Stomach (tissue), 9 donors: ENCODE measurements around the gene ZCCHC7. TPM values are rescaled to one million over a fixed set of nuclear protein-coding genes. Genes with fewer than 3 reads are reported as not detected.

Experiments
- DNase-seq, 2 donors: peaks; one replicate each; pipeline versions ENCODE4 v3.0.0 to v3.0.0-alpha.2; 2013 to 2019
- H3K27ac ChIP-seq, 5 donors: fragments of 200-600 bp in 4 of 5; sonication (generic) in 4 of 5; one replicate each; pipeline ENCODE4 v1.5.1; 2013 to 2019; ENCODE audit warnings: mild to moderate bottlenecking in 1 of 5, moderate library complexity in 1 of 5
- H3K27me3 ChIP-seq, 3 donors: fragments of 200-600 bp; sonication (generic); one replicate each; pipeline ENCODE4 v1.5.1; 2017 to 2019; ENCODE audit warnings: mixed run types in 1 of 3
- H3K36me3 ChIP-seq, 4 donors: fragments of 200-600 bp; sonication (generic); 1 replicate in 3 of 4; 2 replicates in 1 of 4; pipeline ENCODE4 v1.5.1; 2016 to 2019
- H3K4me1 ChIP-seq, 4 donors: fragments of 200-600 bp; sonication (generic); one replicate each; pipeline ENCODE4 v1.5.1; 2016 to 2019
- H3K4me3 ChIP-seq, 4 donors: fragments of 200-600 bp; sonication (generic) in 3 of 4; one replicate each; pipeline ENCODE4 v1.5.1; 2016 to 2019; ENCODE audit warnings: mild to moderate bottlenecking in 1 of 4
- H3K9me3 ChIP-seq, 4 donors: fragments of 200-600 bp; sonication (generic); one replicate each; pipeline ENCODE4 v1.5.1; 2016 to 2019
- EP300 ChIP-seq: sonication (generic); formaldehyde crosslinking; IDR thresholded peaks from one replicate; pipeline ENCODE4 v1.6.1; 2017; ENCODE audit warnings: antibody characterized with exemption
- POLR2A ChIP-seq, 4 donors: fragments of 450-650 bp; IDR thresholded peaks; one replicate each; pipeline ENCODE4 v1.6.1; 2016; ENCODE audit warnings: antibody characterized with exemption in 4 of 4, control low read depth in 2 of 4, mild to moderate bottlenecking in 1 of 4, moderate library complexity in 1 of 4
- POLR2AphosphoS5 ChIP-seq, 3 donors: sonication (generic); formaldehyde crosslinking; IDR thresholded peaks; one replicate each; pipeline ENCODE4 v1.6.1; 2016; ENCODE audit warnings: antibody characterized with exemption in 3 of 3
- WGBS, 5 donors: extraction: QIAGEN DNeasy Blood & Tissue Kit in 3 of 5; methylation state at CpG; one replicate each; pipeline versions ENCODE4 v1.1.5 to v1.1.7; 2013 to 2018; 5-methylcytosine and 5-hydroxymethylcytosine counted together
- intact Hi-C: fragments of 100-400 bp; cut with DNase I; formaldehyde crosslinking; loops from one replicate; pipeline ENCODE4 v1.15.1; 2023; ENCODE audit warnings: low total_unique reads
- polyA plus RNA-seq, 3 donors: library from polyadenylated mRNA; stranded (reverse); fragments of 200-250 nt; gene quantifications; one replicate each; pipeline ENCODE4 v1.2.3, GENCODE V29; 2013
- total RNA-seq, 5 donors: library from RNA; depleted of rRNA; stranded (reverse); fragments of >200 nt; gene quantifications; one replicate each; pipeline versions ENCODE4 v1.1.0 to v1.2.3, GENCODE V29; 2014 to 2016
- TF ChIP-seq, protein P1 (sequence below), 7 experiments: fragments of 450-650 bp in 4 of 7; fragments of 200-600 bp in 3 of 7; sonication (generic) in 3 of 7; IDR thresholded peaks; one replicate each; pipeline ENCODE4 v1.5.1; 2016 to 2019; ENCODE audit warnings: antibody characterized with exemption in 7 of 7, control low read depth in 2 of 7, mild to moderate bottlenecking in 1 of 7
- donor health status: healthy with polysubstance abuse.
- donor health status: Bipolar disorder and iron deficiency.
- donor health status: healthy.

The ZCCHC7 gene
- total and polyA plus RNA-seq, 8 donors, result 7.9 to 67.1 (median 17.6) TPM

DNA sequence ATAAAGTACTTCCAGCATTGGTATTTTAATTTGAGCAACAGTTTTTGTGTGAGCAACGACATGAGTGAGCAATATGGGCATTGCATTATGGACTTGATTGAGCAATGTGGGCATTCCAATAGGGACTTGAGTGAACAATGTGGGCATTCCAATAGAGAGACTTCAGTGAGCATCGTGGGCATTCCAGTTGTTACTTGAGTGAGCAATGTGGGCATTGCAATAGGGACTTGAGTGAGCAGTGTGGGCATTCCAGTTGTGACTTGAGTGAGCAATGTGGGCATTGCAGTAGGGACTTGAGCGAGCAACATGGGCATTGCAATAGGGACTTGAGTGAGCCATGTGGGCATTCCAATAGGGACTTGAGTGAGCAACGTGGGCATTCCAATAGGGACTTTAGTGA is 52.2 kb downstream of the ZCCHC7 start:
- H3K4me3 ChIP-seq, result no peak overlapping the region
- no peak for DNase-seq
- H3K9me3 ChIP-seq, result no peaks in the 10 kb centered on the region
- WGBS, 5 donors, result 92 to 98% (median 95%) methylated on average over 4 of the region's 4 CpGs
- H3K36me3 ChIP-seq, result peaks cover 0 to 12% (median 8%) of the 10 kb centered on the region in 4 donors
- no peaks in the 10 kb centered on the region for H3K4me1 ChIP-seq
- H3K27ac ChIP-seq, result no peak overlapping the region
- intact Hi-C loops, result no loop called here
- TF ChIP-seq EP300 (no peak), POLR2A (IDR thresholded peaks at IDR 0.05) (no peak), POLR2AphosphoS5 (IDR thresholded peaks at IDR 0.05) (no peak)
- TF ChIP-seq, protein P1, sequence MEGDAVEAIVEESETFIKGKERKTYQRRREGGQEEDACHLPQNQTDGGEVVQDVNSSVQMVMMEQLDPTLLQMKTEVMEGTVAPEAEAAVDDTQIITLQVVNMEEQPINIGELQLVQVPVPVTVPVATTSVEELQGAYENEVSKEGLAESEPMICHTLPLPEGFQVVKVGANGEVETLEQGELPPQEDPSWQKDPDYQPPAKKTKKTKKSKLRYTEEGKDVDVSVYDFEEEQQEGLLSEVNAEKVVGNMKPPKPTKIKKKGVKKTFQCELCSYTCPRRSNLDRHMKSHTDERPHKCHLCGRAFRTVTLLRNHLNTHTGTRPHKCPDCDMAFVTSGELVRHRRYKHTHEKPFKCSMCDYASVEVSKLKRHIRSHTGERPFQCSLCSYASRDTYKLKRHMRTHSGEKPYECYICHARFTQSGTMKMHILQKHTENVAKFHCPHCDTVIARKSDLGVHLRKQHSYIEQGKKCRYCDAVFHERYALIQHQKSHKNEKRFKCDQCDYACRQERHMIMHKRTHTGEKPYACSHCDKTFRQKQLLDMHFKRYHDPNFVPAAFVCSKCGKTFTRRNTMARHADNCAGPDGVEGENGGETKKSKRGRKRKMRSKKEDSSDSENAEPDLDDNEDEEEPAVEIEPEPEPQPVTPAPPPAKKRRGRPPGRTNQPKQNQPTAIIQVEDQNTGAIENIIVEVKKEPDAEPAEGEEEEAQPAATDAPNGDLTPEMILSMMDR (IDR thresholded peaks at IDR 0.05), result no peak
- H3K27me3 ChIP-seq, result no peaks in the 10 kb centered on the region

DNA sequence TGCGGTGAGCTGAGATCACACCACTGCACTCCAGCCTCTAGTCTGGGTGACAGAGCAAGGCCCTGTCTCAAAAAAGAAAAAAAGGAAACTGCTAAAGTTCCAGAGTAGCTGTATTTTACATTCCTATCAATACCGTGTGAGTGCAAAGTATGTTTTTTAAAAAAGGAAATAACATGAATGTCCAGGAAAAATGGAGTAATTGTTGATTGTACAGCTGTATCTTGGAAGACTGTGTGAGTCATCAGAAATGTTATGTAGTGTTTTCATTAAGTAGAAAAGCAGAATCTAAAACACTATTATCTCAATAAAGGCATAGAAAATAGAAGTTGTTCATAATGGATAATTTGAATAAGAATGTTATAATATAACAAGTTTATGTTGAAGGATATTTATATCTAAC is 53.9 kb downstream of the ZCCHC7 start:
- Histone ChIP-seq H3K36me3 (peaks cover 0 to 12% (median 6%) of the 10 kb centered on the region in 4 donors), H3K27ac (no peak overlapping the region), H3K27me3 (no peaks in the 10 kb centered on the region), H3K9me3 (no peaks in the 10 kb centered on the region), H3K4me1 (no peaks in the 10 kb centered on the region), H3K4me3 (no peak overlapping the region)
- TF ChIP-seq, protein P1 (IDR thresholded peaks at IDR 0.05), result no peak
- no peak for TF ChIP-seq EP300
- intact Hi-C loops, result no loop called here
- DNase-seq, result no peak
- WGBS, 5 donors, result 68 to 79% (median 78%) methylated on average over 2 of the region's 2 CpGs

DNA sequence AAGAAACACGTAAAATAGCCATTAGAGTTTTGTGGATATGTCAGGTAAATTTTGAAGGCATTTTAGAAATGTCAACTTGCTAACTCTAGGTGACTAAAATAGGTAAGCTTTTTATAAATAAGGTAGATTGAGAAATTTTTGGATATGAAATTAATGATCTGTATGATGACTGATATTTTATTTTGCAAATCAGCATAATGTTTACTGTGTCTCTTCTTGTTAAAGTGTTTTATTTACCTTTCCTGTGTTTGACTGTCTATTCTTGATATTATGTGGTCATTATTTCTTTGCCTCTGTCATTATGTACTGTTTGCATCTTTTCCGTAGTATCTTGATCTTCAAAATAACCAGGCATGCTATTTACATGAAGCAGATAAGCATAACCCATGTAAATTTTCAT is 58.4 kb downstream of the ZCCHC7 start:
- DNase-seq, result no peak
- H3K4me1 ChIP-seq, result no peaks in the 10 kb centered on the region
- intact Hi-C loops, result no loop called here
- H3K9me3 ChIP-seq, result no peaks in the 10 kb centered on the region
- H3K27me3 ChIP-seq, result no peaks in the 10 kb centered on the region
- no peak for TF ChIP-seq POLR2A (IDR thresholded peaks at IDR 0.05)
- TF ChIP-seq POLR2AphosphoS5 (IDR thresholded peaks at IDR 0.05), result no peak
- TF ChIP-seq, protein P1 (IDR thresholded peaks at IDR 0.05), result no peak
- no peak for TF ChIP-seq EP300
- H3K4me3 ChIP-seq, result no peak overlapping the region
- WGBS, 5 donors, result 79 to 91% (median 87%) methylated on average over 2 of the region's 2 CpGs
- peaks cover 0 to 8% (median 5%) of the 10 kb centered on the region in 4 donors for H3K36me3 ChIP-seq
- H3K27ac ChIP-seq, result no peak overlapping the region

DNA sequence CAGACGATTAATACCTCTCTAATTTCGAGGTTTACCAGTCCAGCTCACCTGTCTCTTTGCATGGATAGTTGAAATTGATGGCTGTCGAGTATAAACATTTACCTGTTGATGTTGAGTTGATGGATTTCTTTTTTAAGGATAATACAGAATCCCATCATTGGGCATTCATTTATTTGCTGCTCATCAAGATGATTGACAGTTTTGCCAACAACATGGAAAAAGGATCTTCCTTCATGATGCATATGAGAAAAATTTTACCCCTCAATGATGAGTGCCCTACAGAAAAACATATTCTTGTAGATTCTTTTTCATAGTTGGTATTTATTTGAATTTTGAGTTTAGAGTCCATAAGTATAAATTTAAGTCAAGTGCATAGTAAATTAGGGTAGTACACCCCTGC is 59.2 kb downstream of the ZCCHC7 start:
- Histone ChIP-seq H3K4me3 (no peak overlapping the region), H3K27me3 (no peaks in the 10 kb centered on the region), H3K27ac (no peak overlapping the region), H3K4me1 (no peaks in the 10 kb centered on the region), H3K36me3 (peaks cover 0 to 8% (median 5%) of the 10 kb centered on the region in 4 donors), H3K9me3 (no peaks in the 10 kb centered on the region)
- WGBS, 5 donors, result 80 to 86% (median 84%) methylated on average over 3 of the region's 3 CpGs
- intact Hi-C loops, result no loop called here
- no peak for DNase-seq
- TF ChIP-seq, protein P1 (IDR thresholded peaks at IDR 0.05), result no peak
- TF ChIP-seq EP300 (no peak), POLR2AphosphoS5 (IDR thresholded peaks at IDR 0.05) (no peak), POLR2A (IDR thresholded peaks at IDR 0.05) (no peak)
